Activated effector memory CD4-positive, alpha-beta T cell treated with Interleukin-2 at 50 U/mL for 16 hours (primary cell): ENCODE results near the gene CASP8AP2.
"Not testable (repeated sequence)": the region's sequence is repeated elsewhere in the genome, so short reads cannot be mapped to it uniquely, and the experiment has no call there.

Source experiments
- DNase-seq: peaks from one replicate; pipeline ENCODE4 v3.0.0-alpha.2; 2020

The CASP8AP2 gene

DNA sequence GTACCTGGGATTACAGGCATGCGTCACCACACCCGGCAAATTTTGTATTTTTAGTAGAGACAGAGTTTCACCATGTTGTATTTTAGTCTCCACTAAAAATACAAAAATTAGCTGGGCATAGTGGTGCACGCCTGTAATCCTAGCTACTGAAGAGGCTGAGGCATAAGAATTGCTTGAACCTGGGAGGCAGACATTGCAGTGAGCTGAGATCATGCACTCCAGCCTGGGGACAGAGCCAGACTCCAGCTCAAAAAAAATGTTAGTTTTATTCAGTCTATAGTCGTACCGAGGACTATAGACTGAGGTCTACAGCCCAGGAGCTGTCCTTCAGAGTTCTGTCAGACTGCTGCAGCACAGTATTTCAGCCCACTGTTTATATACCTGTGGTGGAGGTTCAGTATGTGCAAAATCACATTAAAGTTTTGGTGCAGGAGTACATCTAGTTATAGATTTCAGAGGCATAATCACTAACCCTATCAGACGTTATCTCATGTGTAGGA is 3.6 kb upstream of the CASP8AP2 start:
- DNase-seq, result no peak

DNA sequence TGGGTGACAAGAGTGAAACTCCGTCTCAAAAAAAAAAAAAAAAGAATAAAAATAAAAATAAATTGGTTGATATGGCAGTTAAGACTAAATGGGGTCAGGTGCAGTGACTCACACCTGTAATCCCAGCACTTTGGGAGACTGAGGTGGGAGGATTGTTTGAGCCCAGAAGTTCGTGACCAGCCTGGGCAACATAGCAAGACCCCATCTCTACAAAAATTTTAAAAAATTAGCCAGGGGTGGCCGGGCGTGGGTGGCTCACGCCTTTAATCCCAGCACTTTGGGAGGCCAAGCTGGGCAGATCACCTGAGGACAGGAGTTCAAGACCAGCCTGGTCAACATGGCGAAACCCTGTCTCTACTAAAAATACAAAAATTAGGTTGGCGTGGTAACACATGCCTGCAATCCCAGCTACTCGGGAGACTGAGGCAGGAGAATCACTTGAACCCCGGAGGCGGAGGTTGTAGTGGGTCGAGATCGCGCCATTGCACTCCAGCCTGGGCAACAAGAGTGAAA is 1.1 kb upstream of the CASP8AP2 start:
- DNase-seq, result not testable (repeated sequence)

DNA sequence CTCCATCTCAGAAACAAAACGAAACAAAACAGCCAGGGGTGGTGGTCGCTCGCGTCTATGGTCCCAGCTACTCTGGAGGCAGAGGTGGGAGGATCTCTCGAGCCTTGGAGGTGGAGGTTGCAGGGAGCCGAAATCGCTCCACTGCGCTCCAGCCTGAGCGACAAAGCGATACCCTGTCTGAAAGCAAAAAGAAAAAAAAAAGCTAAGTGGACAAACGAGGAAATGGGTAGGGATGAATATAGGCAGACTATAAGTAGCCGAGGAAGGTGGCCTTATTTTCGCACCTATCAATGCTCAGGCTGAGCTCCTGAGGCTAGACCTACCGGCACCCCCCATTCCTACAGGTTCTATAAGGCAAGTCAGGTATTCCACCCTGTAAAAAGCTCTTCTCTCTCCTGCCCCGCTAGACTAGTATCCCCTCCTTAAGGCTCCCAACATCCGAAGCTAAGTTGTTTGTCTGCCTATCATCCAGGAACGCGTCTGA is 650 bp upstream of the CASP8AP2 start:
- DNase-seq, result peak; percentile 9

GRCh38 chr6:89830170-89830809 is 610 bp downstream of the CASP8AP2 start:
- no peak for DNase-seq

DNA sequence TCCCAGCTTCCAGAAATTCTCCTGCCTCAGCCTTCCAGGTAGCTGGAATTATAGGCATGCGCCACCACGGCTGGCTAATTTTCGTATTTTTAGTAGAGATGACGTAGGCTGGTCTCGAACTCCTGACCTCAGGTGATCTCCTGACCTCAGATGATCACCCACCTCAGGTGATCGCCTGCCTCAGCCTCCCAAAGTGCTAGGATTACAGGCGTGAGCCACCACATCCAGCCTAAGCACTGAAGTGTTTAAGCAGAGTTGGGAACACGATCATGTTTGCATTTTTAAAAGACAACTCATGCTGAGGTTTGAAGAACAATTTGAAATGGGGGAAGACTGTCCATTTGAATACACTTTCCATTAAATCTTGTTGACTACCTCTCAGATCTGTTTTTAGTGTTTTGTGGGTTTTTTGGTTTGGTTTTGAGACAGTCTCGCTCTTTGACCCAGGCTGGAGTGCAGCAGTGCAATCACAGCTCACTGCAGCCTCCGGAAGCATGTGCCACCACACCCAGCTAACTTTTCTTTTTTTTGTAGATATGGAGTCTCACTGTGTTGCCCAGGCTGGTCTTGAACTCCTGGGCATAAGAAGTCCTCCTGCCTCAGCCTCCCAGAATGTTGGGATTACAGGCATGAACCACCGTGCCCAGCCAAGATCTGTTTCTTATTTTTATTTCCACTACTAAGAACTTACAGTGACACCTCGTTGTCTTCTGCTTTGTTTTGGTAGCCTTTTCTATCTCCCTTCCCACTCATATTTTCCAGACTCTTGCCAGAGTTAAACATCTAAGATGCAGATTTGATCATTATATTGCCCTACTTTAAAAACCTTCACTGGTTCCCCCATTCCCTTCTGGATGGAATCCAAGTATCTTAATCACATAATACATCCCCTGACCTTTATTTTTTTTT is 5.5 kb downstream of the CASP8AP2 start:
- peak; percentile 48 for DNase-seq

GRCh38 chr6:89836639-89837222 is 7.1 kb downstream of the CASP8AP2 start:
- DNase-seq, result no peak

- DNase-seq, result no peak
Observed at GRCh38 chr6:89840538-89840937, 10.9 kb downstream of the CASP8AP2 start.

DNA sequence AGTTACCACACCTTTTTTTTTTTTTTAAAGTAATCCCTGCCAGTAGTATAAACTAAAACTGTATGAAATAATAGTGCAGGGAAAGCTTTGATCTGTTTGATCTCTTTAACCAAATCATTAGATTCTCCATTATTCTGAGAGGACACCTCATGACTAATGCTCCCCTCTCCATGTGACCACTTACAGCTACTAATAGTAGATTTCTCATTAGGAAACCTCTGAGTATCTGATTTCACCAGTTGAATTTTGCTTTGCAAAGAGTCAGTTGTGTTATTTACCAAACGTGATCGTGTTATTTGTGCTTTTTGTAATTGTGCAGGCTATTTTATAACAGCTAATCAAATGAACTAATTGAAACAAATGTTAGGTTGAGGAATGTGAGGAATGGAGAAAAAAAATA is 12.5 kb downstream of the CASP8AP2 start:
- DNase-seq, result no peak

- no peak for DNase-seq
Observed at GRCh38 chr6:89843070-89843469, 13.4 kb downstream of the CASP8AP2 start.

DNA sequence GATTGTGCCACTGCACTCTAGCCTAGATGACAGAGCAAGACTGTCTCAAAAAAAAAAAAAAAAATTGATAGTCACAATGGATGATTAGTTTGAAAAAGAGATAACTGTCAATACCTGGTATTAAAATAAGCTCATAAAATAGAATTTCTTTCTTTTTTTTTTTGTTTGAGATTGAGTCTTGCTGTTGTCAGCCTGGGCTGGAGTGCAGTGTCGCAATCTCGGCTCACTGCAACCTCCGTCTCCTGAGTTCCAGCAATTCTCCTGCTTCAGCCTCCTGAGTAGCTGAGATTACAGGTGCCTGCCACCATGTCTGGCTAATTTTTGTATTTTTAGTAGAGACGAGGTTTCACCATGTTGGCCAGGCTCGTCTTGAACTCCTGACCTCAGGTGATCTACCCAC is 17.8 kb downstream of the CASP8AP2 start:
- DNase-seq, result not testable (repeated sequence)

GRCh38 chr6:89853068-89853467 is 23.4 kb downstream of the CASP8AP2 start:
- DNase-seq, result no peak

DNA sequence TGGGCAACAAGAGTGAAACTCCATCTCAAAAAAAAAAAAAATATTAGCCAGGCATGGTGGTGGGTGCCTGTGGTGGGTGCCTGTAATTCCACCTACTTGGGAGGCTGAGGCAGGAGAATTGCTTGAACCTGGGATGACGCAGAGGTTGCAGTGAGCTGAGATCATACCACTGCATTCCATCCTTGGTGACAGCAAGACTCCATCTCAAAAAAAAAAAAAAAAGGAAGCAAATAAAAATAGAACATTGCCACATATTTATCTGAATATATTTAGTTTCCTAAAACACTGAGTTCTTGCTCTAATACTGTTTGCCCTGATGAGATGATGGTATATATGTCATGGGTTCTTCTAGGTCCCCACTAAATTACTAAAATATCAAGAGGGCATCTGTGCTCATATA is 28.4 kb downstream of the CASP8AP2 start:
- no peak for DNase-seq

GRCh38 chr6:89859744-89860143 is 30.1 kb downstream of the CASP8AP2 start:
- DNase-seq, result no peak

DNA sequence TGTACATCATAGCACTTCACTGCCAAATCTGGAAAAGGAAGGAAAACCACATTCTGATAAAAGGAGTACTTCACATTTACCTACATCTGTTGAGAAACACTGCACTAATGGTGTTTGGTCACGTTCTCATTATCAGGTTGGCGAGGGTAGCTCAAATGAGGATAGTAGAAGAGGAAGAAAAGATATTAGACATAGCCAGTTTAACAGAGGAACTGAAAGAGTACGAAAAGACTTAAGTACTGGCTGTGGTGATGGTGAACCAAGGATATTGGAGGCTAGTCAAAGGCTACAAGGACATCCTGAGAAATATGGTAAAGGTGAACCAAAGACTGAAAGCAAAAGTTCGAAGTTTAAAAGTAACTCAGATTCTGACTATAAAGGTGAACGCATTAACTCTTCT is 32.6 kb downstream of the CASP8AP2 start:
- no peak for DNase-seq

DNA sequence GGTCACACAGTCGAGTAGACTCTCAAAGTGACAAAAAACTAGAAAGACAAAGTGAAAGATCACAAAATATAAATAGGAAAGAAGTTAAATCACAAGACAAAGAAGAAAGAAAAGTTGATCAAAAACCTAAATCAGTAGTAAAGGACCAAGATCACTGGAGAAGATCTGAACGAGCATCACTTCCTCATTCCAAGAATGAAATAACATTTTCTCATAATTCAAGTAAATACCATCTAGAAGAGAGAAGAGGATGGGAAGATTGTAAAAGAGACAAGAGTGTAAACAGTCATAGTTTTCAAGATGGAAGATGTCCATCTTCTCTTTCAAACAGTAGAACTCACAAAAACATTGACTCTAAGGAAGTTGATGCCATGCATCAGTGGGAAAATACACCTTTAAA is 33.0 kb downstream of the CASP8AP2 start:
- DNase-seq, result no peak

DNA sequence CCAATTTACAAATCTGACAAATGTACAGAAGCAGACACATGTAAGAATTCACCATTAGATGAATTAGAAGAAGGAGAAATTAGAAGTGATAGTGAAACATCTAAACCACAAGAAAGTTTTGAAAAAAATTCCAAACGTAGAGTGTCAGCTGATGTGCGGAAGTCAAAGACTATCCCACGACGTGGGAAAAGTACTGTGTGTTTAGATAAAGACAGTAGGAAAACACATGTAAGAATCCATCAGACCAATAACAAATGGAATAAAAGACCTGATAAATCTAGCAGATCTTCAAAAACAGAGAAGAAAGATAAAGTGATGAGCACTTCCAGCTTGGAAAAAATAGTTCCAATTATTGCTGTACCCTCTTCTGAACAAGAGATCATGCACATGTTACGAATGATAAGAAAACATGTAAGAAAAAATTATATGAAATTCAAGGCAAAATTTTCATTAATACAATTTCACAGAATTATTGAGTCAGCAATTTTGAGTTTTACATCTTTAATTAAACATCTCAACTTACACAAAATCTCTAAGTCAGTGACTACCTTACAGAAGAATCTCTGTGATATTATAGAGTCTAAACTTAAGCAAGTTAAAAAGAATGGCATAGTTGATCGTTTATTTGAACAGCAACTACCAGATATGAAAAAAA is 36.5 kb downstream of the CASP8AP2 start:
- DNase-seq, result no peak

GRCh38 chr6:89873721-89874120 is 44.0 kb downstream of the CASP8AP2 start:
- DNase-seq, result no peak

DNA sequence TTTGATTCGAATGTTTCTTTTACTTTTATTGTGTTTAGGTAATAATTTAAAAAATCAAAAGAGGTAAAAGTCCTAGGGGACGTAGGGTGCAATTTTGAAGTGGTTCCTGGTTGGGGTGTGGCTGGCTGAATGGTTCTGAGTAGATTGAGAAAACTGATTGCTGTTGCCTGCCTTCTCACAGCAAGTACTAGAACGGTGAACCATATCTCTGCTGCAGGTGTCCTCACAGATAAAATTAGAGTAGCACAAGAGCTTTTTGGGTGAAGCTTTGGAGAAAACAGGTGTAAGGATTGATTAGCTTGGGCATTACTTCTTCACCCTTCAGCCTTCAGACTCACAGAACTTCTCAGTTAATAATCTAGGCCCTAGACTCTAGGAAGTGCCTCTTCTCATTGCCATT is 44.8 kb downstream of the CASP8AP2 start:
- no peak for DNase-seq

GRCh38 chr6:89886378-89887120 is 56.9 kb downstream of the CASP8AP2 start:
- DNase-seq, result no peak

DNA sequence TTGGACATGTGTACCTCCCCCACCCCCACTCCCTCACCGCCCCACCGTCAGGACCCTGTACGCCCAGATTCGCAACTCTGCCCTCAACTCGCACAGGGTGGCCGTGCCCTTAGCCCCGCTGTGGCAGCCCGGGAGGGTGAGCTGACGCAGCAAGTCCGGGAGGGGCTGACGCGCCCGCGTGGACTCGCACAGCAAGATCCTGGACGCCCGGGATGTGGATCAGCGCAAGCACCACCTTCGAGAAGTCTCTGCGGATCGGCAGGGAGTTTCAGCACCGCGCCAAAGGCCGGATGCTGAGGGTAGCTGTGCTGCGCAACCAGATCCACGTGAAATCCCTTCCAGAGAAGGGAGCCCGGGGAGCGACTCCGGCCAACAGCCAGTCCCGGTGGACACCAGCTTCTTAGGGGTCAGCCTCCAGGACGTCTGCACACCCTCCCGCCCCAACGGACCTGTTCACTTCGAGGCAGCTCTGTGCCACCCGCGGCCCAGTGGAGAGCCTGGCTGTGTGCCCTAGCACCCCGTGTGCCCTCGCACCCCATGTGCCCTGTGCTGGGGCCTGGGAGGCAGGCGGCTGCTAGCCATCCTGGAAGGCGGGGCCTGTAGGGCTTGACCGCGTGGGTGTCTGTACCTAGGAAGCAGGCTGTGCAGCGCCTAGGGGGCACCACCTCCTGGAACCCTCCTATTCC is 57.9 kb downstream of the CASP8AP2 start:
- no peak for DNase-seq

- no peak for DNase-seq
Observed at GRCh38 chr6:89888138-89888514, 58.4 kb downstream of the CASP8AP2 start.

- DNase-seq, result no peak
Observed at GRCh38 chr6:89888871-89889270, 59.2 kb downstream of the CASP8AP2 start.
